Skeletal muscle cell (primary cell): ENCODE measurements around the gene IHH.

Source experiments
- DNase-seq: peaks from one replicate; pipeline ENCODE4 v3.0.0-alpha.2; 2010; ENCODE audit warnings: low read depth
- H3K4me3 ChIP-seq: 2 replicates; pipeline ENCODE4 v1.5.1; 2011; ENCODE audit warnings: low read depth, mild to moderate bottlenecking, control low read depth, low read length, moderate library complexity

Gene IHH

GRCh38 chr2:219078951-219079350 is 18.2 kb upstream of the IHH start:
- no peak overlapping the region for H3K4me3 ChIP-seq
- DNase-seq: no peak

GRCh38 chr2:219078126-219078525 is 17.4 kb upstream of the IHH start:
- no peak for DNase-seq
- H3K4me3 ChIP-seq: no peak overlapping the region

GRCh38 chr2:219076253-219076652 is 15.5 kb upstream of the IHH start:
- no peak overlapping the region for H3K4me3 ChIP-seq
- no peak for DNase-seq

GRCh38 chr2:219073413-219074129 is 12.8 kb upstream of the IHH start:
- peak; percentile 25 for DNase-seq
- H3K4me3 ChIP-seq: no peak overlapping the region

GRCh38 chr2:219072741-219073250 is 12.1 kb upstream of the IHH start:
- no peak overlapping the region for H3K4me3 ChIP-seq
- DNase-seq: no peak

GRCh38 chr2:219071131-219071816 is 10.6 kb upstream of the IHH start:
- DNase-seq: no peak
- no peak overlapping the region for H3K4me3 ChIP-seq

- H3K4me3 ChIP-seq: no peak overlapping the region
- DNase-seq: no peak
These were observed 4.8 kb upstream of the IHH start for GRCh38 chr2:219065484-219065883.

- no peak overlapping the region for H3K4me3 ChIP-seq
These were observed 1.4 kb upstream of the IHH start for GRCh38 chr2:219062081-219062480.

GRCh38 chr2:219059725-219060682 is 717 bp downstream of the IHH start:
- no peak for DNase-seq
- no peak overlapping the region for H3K4me3 ChIP-seq

More at GRCh38 chr2:219062081-219062480, 1.4 kb upstream of the IHH start:
- DNase-seq: no peak

GRCh38 chr2:219059375-219059724 is 1.4 kb downstream of the IHH start:
- H3K4me3 ChIP-seq: no peak overlapping the region
- no peak for DNase-seq

- no peak overlapping the region for H3K4me3 ChIP-seq
- DNase-seq: no peak
These were observed 2.0 kb downstream of the IHH start for GRCh38 chr2:219058541-219059374.

- DNase-seq: no peak
- no peak overlapping the region for H3K4me3 ChIP-seq
These were observed 2.8 kb downstream of the IHH start for GRCh38 chr2:219057709-219058540.

- no peak for DNase-seq
- no peak overlapping the region for H3K4me3 ChIP-seq
These were observed 3.6 kb downstream of the IHH start for GRCh38 chr2:219056896-219057708.

- no peak overlapping the region for H3K4me3 ChIP-seq
- no peak for DNase-seq
These were observed 4.4 kb downstream of the IHH start for GRCh38 chr2:219056176-219056895.

- no peak overlapping the region for H3K4me3 ChIP-seq
- no peak for DNase-seq
These were observed 5.5 kb downstream of the IHH start for GRCh38 chr2:219054956-219055903.

- no peak overlapping the region for H3K4me3 ChIP-seq
- no peak for DNase-seq
These were observed 11.4 kb downstream of the IHH start for GRCh38 chr2:219049282-219049681.
